Subcutaneous abdominal adipose tissue (tissue), 5 donors: ENCODE measurements around the gene UQCR11.
A peak's percentile ranks its signal among the peaks of the same experiment; 100 is the strongest.

Experiments used
- H3K27ac ChIP-seq: one replicate; pipeline ENCODE4 v1.7.0; 2013; ENCODE audit warnings: low read depth, mild to moderate bottlenecking, inconsistent platforms, low read length, moderate library complexity
- H3K27me3 ChIP-seq, 5 donors: one replicate each; pipeline ENCODE4 v1.7.0; 2013; ENCODE audit warnings: low read length in 5 of 5, inconsistent platforms in 1 of 5; ENCODE audit not compliant: control insufficient read depth in 5 of 5, insufficient read depth in 4 of 5
- H3K36me3 ChIP-seq, 5 donors: one replicate each; pipeline ENCODE4 v1.7.0; 2013; ENCODE audit warnings: low read length in 5 of 5; ENCODE audit not compliant: control insufficient read depth in 5 of 5, insufficient read depth in 5 of 5
- H3K4me1 ChIP-seq, 5 donors: one replicate each; pipeline ENCODE4 v1.7.0; 2013; ENCODE audit warnings: low read length in 5 of 5, mild to moderate bottlenecking in 3 of 5, moderate library complexity in 1 of 5; ENCODE audit not compliant: control insufficient read depth in 5 of 5, insufficient read depth in 5 of 5
- H3K4me3 ChIP-seq, 5 donors: one replicate each; pipeline ENCODE4 v1.7.0; 2013; ENCODE audit warnings: low read length in 5 of 5, low read depth in 1 of 5
- H3K9ac ChIP-seq, 5 donors: one replicate each; pipeline ENCODE4 v1.7.0; 2013; ENCODE audit warnings: low read length in 5 of 5, mild to moderate bottlenecking in 4 of 5, moderate library complexity in 3 of 5
- H3K9me3 ChIP-seq, 5 donors: one replicate each; pipeline ENCODE4 v1.7.0; 2013; ENCODE audit warnings: low read length in 5 of 5; ENCODE audit not compliant: control insufficient read depth in 5 of 5
- donor health status: healthy.
- donor health status: healthy.
- donor health status: healthy.
- donor health status: healthy.
- donor health status: healthy.

Gene UQCR11

DNA sequence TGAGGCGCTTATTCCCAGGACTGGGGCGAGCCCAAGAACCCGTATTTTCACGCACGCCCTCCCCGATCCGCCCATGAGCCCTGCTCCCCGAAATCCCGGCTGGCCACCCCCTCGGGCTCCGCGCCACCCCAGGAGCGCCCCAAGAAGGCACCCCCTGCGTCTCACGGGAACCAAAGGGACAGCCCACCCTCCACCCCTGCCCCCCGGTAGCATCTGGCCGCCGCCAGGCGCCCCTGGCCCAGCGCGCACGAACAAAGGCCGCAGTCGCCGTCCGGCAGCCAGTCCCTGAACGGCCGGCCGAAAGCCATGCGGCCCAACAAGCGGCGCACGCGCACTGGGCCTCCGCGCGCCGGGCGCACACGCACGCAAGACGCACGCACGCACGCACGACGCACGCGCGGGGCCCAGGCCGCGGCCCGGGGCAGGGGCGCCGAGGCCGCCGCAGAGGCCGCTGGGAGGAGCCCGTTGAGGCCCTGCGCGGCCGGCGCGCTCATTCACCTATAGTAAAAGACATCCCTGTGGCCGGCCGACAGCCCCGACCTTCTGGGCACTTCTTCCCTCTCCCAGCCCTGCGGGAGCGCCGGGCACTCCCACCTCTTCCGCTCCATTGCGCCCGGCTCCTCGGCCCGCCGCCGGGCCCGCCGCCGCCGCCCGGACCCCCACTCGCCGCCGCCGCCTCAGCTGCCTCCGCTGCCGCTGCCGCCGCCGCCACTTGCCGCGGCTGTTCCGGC lies 13.1 kb downstream of the UQCR11 start:
- peak overlapping the region; percentile 69 for H3K27ac ChIP-seq

GRCh38 chr19:1591421-1592023 lies 13.7 kb downstream of the UQCR11 start:
- peak overlapping the region; percentile 70 to 79 (median 73) for H3K4me3 ChIP-seq

More for the DNA sequence above, 13.1 kb downstream of the UQCR11 start:
- Histone ChIP-seq H3K4me1 (peaks cover 3 to 47% (median 31%) of the 10 kb centered on the region in 5 donors), H3K27me3 (no peaks in the 10 kb centered on the region), H3K36me3 (peaks cover 0 to 9% (median 6%) of the 10 kb centered on the region in 5 donors), H3K9me3 (no peaks in the 10 kb centered on the region), H3K9ac (peak overlapping the region; percentile 79 to 97 (median 93)), H3K4me3 (peak overlapping the region; percentile 70 to 79 (median 73))

GRCh38 chr19:1590641-1591397 lies 14.4 kb downstream of the UQCR11 start:
- Histone ChIP-seq H3K36me3 (peaks cover 0 to 5% (median 1%) of the 10 kb centered on the region in 5 donors), H3K4me3 (peak overlapping the region; percentile 23 to 78 (median 71)), H3K4me1 (peaks cover 3 to 42% (median 31%) of the 10 kb centered on the region in 5 donors), H3K9me3 (no peaks in the 10 kb centered on the region), H3K27me3 (no peaks in the 10 kb centered on the region), H3K9ac (peak overlapping the region; percentile 79 to 97 (median 93)), H3K27ac (no peak overlapping the region)

More at GRCh38 chr19:1591421-1592023, 13.7 kb downstream of the UQCR11 start:
- Histone ChIP-seq H3K9ac (peak overlapping the region; percentile 79 to 97 (median 93)), H3K27ac (peak overlapping the region; percentile 69), H3K27me3 (no peaks in the 10 kb centered on the region), H3K4me1 (peaks cover 3 to 42% (median 31%) of the 10 kb centered on the region in 5 donors), H3K9me3 (no peaks in the 10 kb centered on the region), H3K36me3 (peaks cover 0 to 5% (median 4%) of the 10 kb centered on the region in 5 donors)

DNA sequence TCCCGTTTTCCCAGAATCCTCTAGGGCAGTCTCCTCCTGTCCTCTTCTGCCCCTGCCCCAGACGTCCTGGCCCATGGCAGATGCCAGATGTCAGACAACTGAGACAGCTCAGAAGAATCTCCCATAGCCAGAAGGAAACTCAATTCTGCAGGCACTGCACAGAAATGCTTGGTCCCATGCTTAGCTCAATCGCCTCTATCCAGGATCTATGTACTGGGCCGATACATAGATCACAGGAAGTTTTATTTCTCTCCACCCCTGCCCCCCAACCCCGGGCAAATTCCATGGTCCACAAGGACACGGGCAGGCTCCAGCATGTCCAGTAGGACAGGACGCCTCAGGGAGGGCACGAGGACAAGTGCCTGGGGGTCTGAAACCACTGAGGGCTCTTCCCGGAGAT lies 17.4 kb downstream of the UQCR11 start:
- Histone ChIP-seq H3K4me3 (no peak overlapping the region), H3K27me3 (no peaks in the 10 kb centered on the region), H3K36me3 (peaks cover 0 to 15% (median 10%) of the 10 kb centered on the region in 5 donors), H3K9ac (peak overlapping the region in 2 of 5 donors; percentile 30 to 43), H3K4me1 (peaks cover 3 to 37% (median 26%) of the 10 kb centered on the region in 5 donors), H3K27ac (no peak overlapping the region), H3K9me3 (no peaks in the 10 kb centered on the region)

- H3K36me3 ChIP-seq: peaks cover 0 to 41% (median 33%) of the 10 kb centered on the region in 5 donors
- H3K4me1 ChIP-seq: peaks cover 0 to 18% (median 7%) of the 10 kb centered on the region in 5 donors
Measured at GRCh38 chr19:1585243-1585580, 20.1 kb downstream of the UQCR11 start.

GRCh38 chr19:1584500-1585242 lies 20.6 kb downstream of the UQCR11 start:
- Histone ChIP-seq H3K27me3 (no peaks in the 10 kb centered on the region), H3K9ac (no peak overlapping the region), H3K4me3 (no peak overlapping the region), H3K27ac (no peak overlapping the region), H3K9me3 (no peaks in the 10 kb centered on the region), H3K36me3 (peaks cover 0 to 46% (median 38%) of the 10 kb centered on the region in 5 donors), H3K4me1 (peaks cover 0 to 13% (median 3%) of the 10 kb centered on the region in 5 donors)

More at GRCh38 chr19:1585243-1585580, 20.1 kb downstream of the UQCR11 start:
- no peak overlapping the region for H3K9ac ChIP-seq
- no peaks in the 10 kb centered on the region for H3K9me3 ChIP-seq
- no peak overlapping the region for H3K27ac ChIP-seq
- no peak overlapping the region for H3K4me3 ChIP-seq
- H3K27me3 ChIP-seq: no peaks in the 10 kb centered on the region

GRCh38 chr19:1582201-1582600 lies 23.1 kb downstream of the UQCR11 start:
- H3K27ac ChIP-seq: no peak overlapping the region
- no peak overlapping the region for H3K9ac ChIP-seq
- no peaks in the 10 kb centered on the region for H3K9me3 ChIP-seq
- H3K27me3 ChIP-seq: no peaks in the 10 kb centered on the region
- H3K4me3 ChIP-seq: no peak overlapping the region
- H3K36me3 ChIP-seq: peaks cover 0 to 67% (median 54%) of the 10 kb centered on the region in 5 donors
- H3K4me1 ChIP-seq: no peaks in the 10 kb centered on the region

DNA sequence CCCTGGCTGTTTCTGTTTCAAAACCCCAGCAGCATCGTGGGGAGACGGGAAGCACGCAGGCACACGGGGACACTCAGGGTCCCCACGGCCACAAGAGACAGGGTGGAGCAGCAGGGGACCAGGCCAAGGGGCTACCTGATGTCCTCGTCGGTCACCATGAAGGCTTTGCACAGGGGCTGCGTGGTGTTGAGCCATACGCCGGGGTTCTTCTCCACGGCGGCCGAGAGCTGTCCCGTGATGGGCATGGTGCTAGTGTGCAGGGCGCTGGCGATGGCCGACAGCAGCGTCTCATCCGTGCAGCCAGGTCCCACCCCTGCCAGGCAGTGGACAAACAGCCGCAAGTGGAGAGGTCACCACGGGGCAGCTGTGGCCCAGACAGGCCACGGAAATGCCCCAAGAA lies 24.3 kb downstream of the UQCR11 start:
- Histone ChIP-seq H3K4me3 (no peak overlapping the region), H3K27ac (no peak overlapping the region), H3K9ac (no peak overlapping the region), H3K9me3 (no peaks in the 10 kb centered on the region), H3K36me3 (peaks cover 0 to 79% (median 61%) of the 10 kb centered on the region in 5 donors), H3K27me3 (no peaks in the 10 kb centered on the region), H3K4me1 (no peaks in the 10 kb centered on the region)

DNA sequence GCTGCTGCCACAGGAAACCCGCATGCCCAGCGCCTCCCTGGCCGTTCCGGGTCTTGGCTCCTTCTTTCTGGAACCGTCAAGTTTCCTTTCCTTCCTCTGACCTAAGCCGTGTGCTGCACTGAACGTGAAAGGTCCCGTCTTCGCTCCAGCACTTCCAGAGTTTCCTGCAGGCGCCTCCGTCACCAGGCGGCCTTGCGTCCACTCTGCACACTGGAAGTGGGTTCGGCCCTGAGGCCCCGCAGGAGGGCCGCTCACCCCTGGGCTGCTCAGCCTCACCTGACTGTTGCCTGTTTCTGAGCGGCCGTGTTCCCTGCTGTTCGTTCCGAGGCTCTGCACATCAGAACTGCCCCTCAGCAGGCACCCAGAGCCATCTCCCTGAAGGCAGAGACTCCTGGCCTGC lies 24.9 kb downstream of the UQCR11 start:
- H3K4me3 ChIP-seq: no peak overlapping the region
- H3K4me1 ChIP-seq: no peaks in the 10 kb centered on the region
- no peaks in the 10 kb centered on the region for H3K9me3 ChIP-seq
- H3K36me3 ChIP-seq: peaks cover 0 to 80% (median 61%) of the 10 kb centered on the region in 5 donors
- no peak overlapping the region for H3K27ac ChIP-seq
- H3K27me3 ChIP-seq: no peaks in the 10 kb centered on the region
- H3K9ac ChIP-seq: no peak overlapping the region
